Measurements from ENCODE around the gene PCDHA2. TPM values are rescaled to one million over a fixed set of nuclear protein-coding genes. Genes with fewer than 3 reads are reported as not detected.
"Not testable (repeated sequence)": the region's sequence is repeated elsewhere in the genome, so short reads cannot be mapped to it uniquely, and the experiment has no call there.

Gene PCDHA2
- total RNA-seq, 1 donor from 2014 or later, result 0.87 TPM

DNA sequence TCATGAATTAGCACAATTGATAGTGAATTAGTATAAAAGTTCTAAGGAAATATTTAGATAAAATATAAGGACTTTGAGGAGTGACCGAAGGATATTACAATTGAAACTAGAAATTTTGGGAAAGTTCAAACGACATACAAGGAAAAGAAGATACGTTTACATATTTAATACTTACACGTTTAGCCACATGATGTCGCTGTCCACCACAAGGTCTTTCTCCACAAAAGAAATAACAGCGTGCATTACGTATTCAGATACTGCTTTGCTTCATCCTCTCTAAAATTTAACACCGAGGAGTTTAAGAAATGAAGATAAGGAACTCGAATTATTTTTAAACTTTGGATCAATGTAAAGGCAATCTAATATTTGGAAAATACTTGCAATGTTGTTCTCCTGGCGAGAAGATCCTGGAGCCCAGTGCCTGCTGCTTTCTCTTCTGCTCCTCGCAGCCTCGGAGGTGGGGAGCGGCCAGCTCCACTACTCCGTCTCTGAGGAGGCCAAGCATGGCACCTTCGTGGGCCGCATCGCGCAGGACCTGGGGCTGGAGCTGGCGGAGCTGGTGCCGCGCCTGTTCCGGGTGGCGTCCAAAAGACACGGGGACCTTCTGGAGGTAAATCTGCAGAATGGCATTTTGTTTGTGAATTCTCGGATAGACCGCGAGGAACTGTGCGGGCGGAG lies 6.3 kb downstream of the PCDHA2 start, which contains the start of gene PCDHA3:
TSS of gene PCDHA3 (plus strand) at position 242 of the 678 bp plus-strand sequence.
- H3K9me3 Mint-ChIP-seq, result peaks cover 32% of the 10 kb centered on the region
- H3K4me1 Mint-ChIP-seq, result no peaks in the 10 kb centered on the region
- TF ChIP-seq, protein P1, sequence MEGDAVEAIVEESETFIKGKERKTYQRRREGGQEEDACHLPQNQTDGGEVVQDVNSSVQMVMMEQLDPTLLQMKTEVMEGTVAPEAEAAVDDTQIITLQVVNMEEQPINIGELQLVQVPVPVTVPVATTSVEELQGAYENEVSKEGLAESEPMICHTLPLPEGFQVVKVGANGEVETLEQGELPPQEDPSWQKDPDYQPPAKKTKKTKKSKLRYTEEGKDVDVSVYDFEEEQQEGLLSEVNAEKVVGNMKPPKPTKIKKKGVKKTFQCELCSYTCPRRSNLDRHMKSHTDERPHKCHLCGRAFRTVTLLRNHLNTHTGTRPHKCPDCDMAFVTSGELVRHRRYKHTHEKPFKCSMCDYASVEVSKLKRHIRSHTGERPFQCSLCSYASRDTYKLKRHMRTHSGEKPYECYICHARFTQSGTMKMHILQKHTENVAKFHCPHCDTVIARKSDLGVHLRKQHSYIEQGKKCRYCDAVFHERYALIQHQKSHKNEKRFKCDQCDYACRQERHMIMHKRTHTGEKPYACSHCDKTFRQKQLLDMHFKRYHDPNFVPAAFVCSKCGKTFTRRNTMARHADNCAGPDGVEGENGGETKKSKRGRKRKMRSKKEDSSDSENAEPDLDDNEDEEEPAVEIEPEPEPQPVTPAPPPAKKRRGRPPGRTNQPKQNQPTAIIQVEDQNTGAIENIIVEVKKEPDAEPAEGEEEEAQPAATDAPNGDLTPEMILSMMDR (IDR thresholded peaks at IDR 0.05; ENCODE audit: unreplicated experiment), result no peak
- no peak within 1 kb of the TSS for H3K27ac Mint-ChIP-seq
- H3K36me3 Mint-ChIP-seq, result peaks cover 33% of the 10 kb centered on the region
- H3K4me3 Mint-ChIP-seq, result no peak within 1 kb of the TSS
- DNase-seq (ENCODE audit: low spot score in 2 of 2, unreplicated experiment in 2 of 2), result no peak
- H3K27me3 Mint-ChIP-seq (ENCODE audit: low read depth), result no peaks in the 10 kb centered on the region

DNA sequence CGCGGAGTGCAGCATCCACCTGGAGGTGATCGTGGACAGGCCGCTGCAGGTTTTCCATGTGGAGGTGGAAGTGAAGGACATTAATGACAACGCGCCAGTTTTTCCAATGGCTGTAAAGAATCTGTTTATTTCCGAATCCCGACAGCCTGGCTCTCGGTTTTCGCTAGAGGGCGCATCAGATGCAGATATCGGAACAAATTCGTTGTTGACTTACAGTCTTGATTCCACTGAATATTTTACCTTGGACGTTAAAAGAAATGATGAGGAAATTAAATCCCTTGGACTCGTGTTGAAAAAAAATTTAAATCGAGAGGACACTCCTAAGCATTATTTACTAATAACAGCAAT lies 6.8 kb downstream of the PCDHA2 start:
- H3K4me3 Mint-ChIP-seq, result no peak overlapping the region
- no peaks in the 10 kb centered on the region for H3K4me1 Mint-ChIP-seq
- H3K36me3 Mint-ChIP-seq, result peaks cover 29% of the 10 kb centered on the region
- TF ChIP-seq, protein P1 (IDR thresholded peaks at IDR 0.05; ENCODE audit: unreplicated experiment), result no peak
- peaks cover 32% of the 10 kb centered on the region for H3K9me3 Mint-ChIP-seq
- H3K27ac Mint-ChIP-seq, result no peak overlapping the region
- no peaks in the 10 kb centered on the region for H3K27me3 Mint-ChIP-seq (ENCODE audit: low read depth)
- DNase-seq (ENCODE audit: low spot score in 2 of 2, unreplicated experiment in 2 of 2), result no peak

DNA sequence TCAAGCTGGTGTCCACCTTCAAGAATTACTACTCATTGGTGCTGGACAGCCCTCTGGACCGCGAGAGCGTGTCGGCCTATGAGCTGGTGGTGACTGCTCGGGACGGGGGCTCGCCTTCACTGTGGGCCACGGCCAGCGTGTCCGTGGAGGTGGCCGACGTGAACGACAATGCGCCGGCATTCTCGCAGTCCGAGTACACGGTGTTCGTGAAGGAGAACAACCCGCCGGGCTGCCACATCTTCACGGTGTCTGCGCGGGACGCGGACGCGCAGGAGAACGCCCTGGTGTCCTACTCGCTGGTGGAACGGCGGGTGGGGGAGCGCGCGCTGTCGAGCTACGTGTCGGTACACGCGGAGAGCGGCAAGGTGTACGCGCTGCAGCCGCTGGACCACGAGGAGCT lies 7.7 kb downstream of the PCDHA2 start:
- not testable (repeated sequence) for H3K4me1 Mint-ChIP-seq; DNase-seq (ENCODE audit: low spot score in 2 of 2, unreplicated experiment in 2 of 2); H3K27me3 Mint-ChIP-seq (ENCODE audit: low read depth); H3K27ac Mint-ChIP-seq; H3K4me3 Mint-ChIP-seq
- Mint-ChIP-seq H3K36me3 (peaks cover 31% of the 10 kb centered on the region), H3K9me3 (peaks cover 31% of the 10 kb centered on the region)

DNA sequence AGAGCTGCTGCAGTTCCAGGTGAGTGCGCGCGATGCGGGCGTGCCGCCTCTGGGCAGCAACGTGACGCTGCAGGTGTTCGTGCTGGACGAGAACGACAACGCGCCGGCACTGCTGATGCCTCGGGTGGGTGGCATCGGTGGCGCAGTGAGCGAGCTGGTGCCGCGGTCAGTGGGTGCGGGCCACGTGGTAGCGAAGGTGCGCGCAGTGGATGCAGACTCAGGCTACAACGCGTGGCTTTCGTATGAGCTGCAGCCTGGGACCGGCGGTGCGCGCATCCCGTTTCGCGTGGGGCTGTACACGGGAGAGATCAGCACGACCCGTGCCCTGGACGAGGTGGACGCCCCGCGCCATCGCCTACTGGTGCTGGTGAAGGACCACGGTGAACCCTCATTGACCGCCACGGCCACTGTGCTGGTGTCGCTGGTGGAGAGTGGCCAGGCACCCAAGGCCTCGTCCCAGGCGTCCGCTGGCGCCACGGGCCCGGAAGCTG lies 8.2 kb downstream of the PCDHA2 start:
- H3K9me3 Mint-ChIP-seq, result peaks cover 29% of the 10 kb centered on the region

DNA sequence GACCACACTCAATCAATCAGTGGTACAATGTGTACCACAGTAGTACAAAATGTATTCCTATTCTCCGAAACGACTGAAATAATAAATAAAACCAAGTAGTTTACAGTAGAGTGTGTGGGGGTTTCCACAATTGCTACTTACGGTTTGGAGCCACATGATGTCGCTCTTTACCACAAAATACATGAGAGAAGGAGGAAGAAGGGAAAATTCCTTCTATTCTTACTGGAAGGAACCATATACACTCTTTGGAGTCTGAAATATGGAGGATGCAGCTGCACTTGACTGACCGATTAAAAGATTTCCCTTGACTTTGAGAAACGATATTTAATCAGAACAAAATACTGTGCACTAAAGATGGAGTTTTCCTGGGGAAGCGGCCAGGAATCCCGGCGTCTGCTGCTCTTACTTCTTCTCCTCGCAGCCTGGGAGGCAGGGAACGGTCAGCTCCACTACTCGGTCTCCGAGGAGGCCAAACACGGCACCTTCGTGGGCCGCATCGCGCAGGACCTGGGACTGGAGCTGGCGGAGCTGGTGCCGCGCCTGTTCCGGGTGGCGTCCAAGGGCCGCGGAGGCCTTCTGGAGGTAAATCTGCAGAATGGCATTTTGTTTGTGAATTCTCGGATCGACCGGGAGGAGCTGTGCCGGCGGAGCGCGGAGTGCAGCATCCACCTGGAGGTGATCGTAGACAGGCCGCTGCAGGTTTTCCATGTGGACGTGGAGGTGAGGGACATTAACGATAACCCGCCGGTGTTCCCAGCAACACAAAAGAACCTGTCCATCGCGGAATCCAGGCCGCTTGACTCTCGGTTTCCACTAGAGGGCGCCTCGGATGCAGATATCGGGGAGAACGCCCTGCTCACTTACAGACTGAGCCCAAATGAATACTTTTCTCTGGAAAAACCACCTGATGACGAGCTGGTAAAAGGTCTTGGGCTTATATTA lies 12.5 kb downstream of the PCDHA2 start, which contains the start of gene PCDHA4:
TSS of gene PCDHA4 (plus strand) at position 235 of the 942 bp plus-strand sequence.
- H3K4me1 Mint-ChIP-seq, result peaks cover 10% of the 10 kb centered on the region
- H3K36me3 Mint-ChIP-seq, result peaks cover 48% of the 10 kb centered on the region
- peak within 1 kb of the TSS; percentile 91 for H3K4me3 Mint-ChIP-seq
- TF ChIP-seq, protein P1 (IDR thresholded peaks at IDR 0.05; ENCODE audit: unreplicated experiment), result peak; percentile 62
- H3K27me3 Mint-ChIP-seq (ENCODE audit: low read depth), result no peaks in the 10 kb centered on the region
- DNase-seq (ENCODE audit: low spot score in 2 of 2, unreplicated experiment in 2 of 2), result peak in 1 of 2 experiments; percentile 78
- H3K9me3 Mint-ChIP-seq, result peaks cover 37% of the 10 kb centered on the region
- peak within 1 kb of the TSS; percentile 86 for H3K27ac Mint-ChIP-seq

More for the DNA sequence above, 8.2 kb downstream of the PCDHA2 start:
- H3K36me3 Mint-ChIP-seq, result peaks cover 34% of the 10 kb centered on the region
- no peak overlapping the region for H3K27ac Mint-ChIP-seq
- H3K4me3 Mint-ChIP-seq, result no peak overlapping the region
- no peaks in the 10 kb centered on the region for H3K27me3 Mint-ChIP-seq (ENCODE audit: low read depth)
- DNase-seq (ENCODE audit: low spot score in 2 of 2, unreplicated experiment in 2 of 2), result no peak
- TF ChIP-seq, protein P1 (IDR thresholded peaks at IDR 0.05; ENCODE audit: unreplicated experiment), result no peak
- H3K4me1 Mint-ChIP-seq, result peaks cover 4% of the 10 kb centered on the region

DNA sequence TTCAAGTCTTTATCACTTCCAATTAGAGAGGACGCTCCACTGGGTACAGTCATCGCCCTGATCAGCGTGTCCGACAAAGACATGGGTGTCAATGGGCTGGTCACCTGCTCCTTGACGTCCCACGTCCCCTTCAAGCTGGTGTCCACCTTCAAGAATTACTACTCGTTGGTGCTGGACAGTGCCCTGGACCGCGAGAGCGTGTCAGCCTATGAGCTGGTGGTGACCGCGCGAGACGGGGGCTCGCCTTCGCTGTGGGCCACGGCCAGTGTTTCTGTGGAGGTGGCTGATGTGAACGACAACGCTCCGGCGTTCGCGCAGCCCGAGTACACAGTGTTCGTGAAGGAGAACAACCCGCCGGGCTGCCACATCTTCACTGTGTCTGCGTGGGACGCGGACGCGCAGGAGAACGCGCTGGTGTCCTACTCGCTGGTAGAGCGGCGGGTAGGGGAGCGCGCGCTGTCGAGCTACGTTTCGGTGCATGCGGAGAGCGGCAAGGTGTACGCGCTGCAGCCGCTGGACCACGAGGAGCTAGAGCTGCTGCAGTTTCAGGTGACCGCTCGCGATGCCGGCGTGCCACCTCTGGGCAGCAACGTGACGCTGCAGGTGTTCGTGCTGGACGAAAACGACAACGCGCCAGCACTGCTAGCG lies 13.7 kb downstream of the PCDHA2 start:
- not testable (repeated sequence) for H3K27ac Mint-ChIP-seq; H3K4me1 Mint-ChIP-seq; H3K27me3 Mint-ChIP-seq (ENCODE audit: low read depth); DNase-seq (ENCODE audit: low spot score in 2 of 2, unreplicated experiment in 2 of 2)
- Mint-ChIP-seq H3K36me3 (peaks cover 57% of the 10 kb centered on the region), H3K4me3 (peak overlapping the region; percentile 91), H3K9me3 (peaks cover 46% of the 10 kb centered on the region)
